Calu3 (cell line): Measurements from ENCODE around the gene GPSM1. TPM values are rescaled to one million over a fixed set of nuclear protein-coding genes. Genes with fewer than 3 reads are reported as not detected.

ENCODE experiments used
- BruUV-seq: library from RNA; stranded (reverse); fragments of 400-500 nt; replicated peaks from 2 replicates; lab custom pipeline; 2021; lab: Mats Ljungman, UMichigan
- CTCF ChIA-PET: fragments of 300-600 bp; sonication (Branson Sonifier 250); formaldehyde crosslinking; loops from one replicate; lab custom pipeline; 2022; ENCODE audit warnings: antibody characterized with exemption; lab: Charles Lee
- DNase-seq: peaks from one replicate; pipeline ENCODE4 v3.0.0; 2022
- H3K27ac Mint-ChIP-seq: one replicate; pipeline ENCODE4 v1.8.0; 2022; ENCODE audit warnings: mixed read lengths; ENCODE audit not compliant: unreplicated experiment
- H3K27me3 Mint-ChIP-seq: one replicate; pipeline ENCODE4 v1.8.0; 2022; ENCODE audit warnings: mixed read lengths; ENCODE audit not compliant: unreplicated experiment
- H3K36me3 Mint-ChIP-seq: one replicate; pipeline ENCODE4 v1.8.0; 2022; ENCODE audit warnings: mild to moderate bottlenecking, moderate library complexity, mixed read lengths; ENCODE audit not compliant: insufficient read depth, unreplicated experiment
- H3K4me1 Mint-ChIP-seq: one replicate; pipeline ENCODE4 v1.8.0; 2022; ENCODE audit warnings: mild to moderate bottlenecking, low read depth, mixed read lengths; ENCODE audit not compliant: unreplicated experiment
- H3K4me3 Mint-ChIP-seq: one replicate; pipeline ENCODE4 v1.8.0; 2022; ENCODE audit warnings: mild to moderate bottlenecking, low read depth, moderate library complexity, mixed read lengths; ENCODE audit not compliant: unreplicated experiment
- H3K9me3 Mint-ChIP-seq: one replicate; pipeline ENCODE4 v1.8.0; 2022; ENCODE audit warnings: low read depth, mixed read lengths; ENCODE audit not compliant: unreplicated experiment
- intact Hi-C: fragments of 100-400 bp; cut with micrococcal nuclease; formaldehyde crosslinking; loops from one replicate; pipeline ENCODE4 v1.10.0; 2022; ENCODE audit not compliant: unreplicated experiment
- total RNA-seq: library from RNA; stranded (reverse); gene quantifications from 2 replicates; pipeline ENCODE4 v1.2.3, GENCODE V29; 2022
- TF ChIP-seq, protein P1 (sequence below): fragments of 200-600 bp; IDR thresholded peaks from one replicate; pipeline ENCODE4 v1.8.0; 2022; ENCODE audit warnings: antibody characterized with exemption; ENCODE audit not compliant: unreplicated experiment

The GPSM1 gene
- total RNA-seq, 1 experiment from 2014 or later, result 3.9 TPM

DNA sequence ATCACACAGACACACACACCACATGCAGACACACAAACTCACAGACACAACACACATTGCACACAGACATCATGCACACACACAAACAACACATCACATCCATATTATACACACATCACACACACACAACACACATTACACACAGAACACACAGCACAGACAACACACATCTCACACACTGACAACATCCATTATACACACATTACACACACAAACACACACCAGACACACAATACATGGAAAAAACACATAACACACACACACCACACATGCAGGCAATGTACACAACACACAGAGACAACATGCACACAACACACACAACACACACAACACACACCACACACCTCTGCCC is 18.7 kb upstream of the GPSM1 start:
- intact Hi-C loops, result no loop called here
- CTCF ChIA-PET, result no interaction called here
- Mint-ChIP-seq H3K4me3 (no peak overlapping the region), H3K4me1 (no peaks in the 10 kb centered on the region), H3K27ac (no peak overlapping the region), H3K27me3 (no peaks in the 10 kb centered on the region), H3K36me3 (no peaks in the 10 kb centered on the region), H3K9me3 (no peaks in the 10 kb centered on the region)
- TF ChIP-seq, protein P1, sequence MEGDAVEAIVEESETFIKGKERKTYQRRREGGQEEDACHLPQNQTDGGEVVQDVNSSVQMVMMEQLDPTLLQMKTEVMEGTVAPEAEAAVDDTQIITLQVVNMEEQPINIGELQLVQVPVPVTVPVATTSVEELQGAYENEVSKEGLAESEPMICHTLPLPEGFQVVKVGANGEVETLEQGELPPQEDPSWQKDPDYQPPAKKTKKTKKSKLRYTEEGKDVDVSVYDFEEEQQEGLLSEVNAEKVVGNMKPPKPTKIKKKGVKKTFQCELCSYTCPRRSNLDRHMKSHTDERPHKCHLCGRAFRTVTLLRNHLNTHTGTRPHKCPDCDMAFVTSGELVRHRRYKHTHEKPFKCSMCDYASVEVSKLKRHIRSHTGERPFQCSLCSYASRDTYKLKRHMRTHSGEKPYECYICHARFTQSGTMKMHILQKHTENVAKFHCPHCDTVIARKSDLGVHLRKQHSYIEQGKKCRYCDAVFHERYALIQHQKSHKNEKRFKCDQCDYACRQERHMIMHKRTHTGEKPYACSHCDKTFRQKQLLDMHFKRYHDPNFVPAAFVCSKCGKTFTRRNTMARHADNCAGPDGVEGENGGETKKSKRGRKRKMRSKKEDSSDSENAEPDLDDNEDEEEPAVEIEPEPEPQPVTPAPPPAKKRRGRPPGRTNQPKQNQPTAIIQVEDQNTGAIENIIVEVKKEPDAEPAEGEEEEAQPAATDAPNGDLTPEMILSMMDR, result no peak
- no peak for DNase-seq
- no TSS peak for BruUV-seq

DNA sequence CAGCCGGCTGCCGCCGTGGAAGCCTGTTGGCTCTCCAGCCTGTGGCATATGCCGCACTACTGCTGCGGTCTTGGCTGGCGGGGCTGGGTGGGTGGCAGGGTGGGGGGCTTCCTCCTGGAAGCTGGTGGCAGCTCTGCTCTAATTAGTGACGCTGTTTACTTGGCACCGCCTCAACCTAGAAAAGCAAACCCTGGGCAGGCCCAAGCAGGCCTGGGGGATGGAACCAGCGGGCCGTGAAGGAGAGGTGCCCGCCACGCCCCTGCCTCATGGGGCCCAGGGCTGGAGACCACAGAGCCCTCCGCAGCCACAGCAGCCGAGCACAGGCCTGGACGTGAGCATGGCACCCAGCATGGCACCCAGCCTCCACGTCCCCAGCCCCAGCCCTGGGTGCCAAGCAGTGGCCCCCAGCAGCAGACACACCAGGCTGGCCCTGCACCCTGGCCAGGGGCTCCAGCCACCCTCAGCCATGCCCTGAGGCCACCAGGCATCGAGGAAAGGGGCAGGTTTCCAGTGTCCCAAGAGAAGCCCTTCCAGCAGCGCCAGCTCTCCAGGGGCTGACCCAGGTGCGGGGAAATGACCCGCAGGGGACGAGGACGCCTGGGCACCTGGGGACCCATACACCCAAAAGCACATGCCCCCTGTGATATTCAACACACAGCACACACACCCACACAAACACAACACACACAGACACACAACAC is 18.1 kb upstream of the GPSM1 start:
- CTCF ChIA-PET, result no interaction called here
- Mint-ChIP-seq H3K4me1 (no peaks in the 10 kb centered on the region), H3K27me3 (no peaks in the 10 kb centered on the region), H3K4me3 (no peak overlapping the region), H3K27ac (no peak overlapping the region), H3K9me3 (no peaks in the 10 kb centered on the region), H3K36me3 (no peaks in the 10 kb centered on the region)
- DNase-seq, result no peak
- BruUV-seq, result no TSS peak
- intact Hi-C loops, result no loop called here
- TF ChIP-seq, protein P1, result no peak

DNA sequence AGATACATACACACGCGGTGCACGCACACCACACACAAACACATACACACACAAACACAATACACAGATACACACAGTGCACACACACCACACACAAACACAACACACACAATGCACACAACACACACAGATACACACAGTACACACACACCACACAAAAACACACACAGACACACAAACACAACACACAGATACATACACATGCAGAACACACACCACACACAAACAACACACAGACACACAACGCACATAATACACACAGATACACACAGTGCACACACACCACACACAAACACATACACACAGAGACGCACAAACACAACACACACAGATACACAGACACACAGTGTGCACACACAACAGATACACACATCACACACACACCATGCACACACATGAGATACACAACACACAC is 17.5 kb upstream of the GPSM1 start:
- H3K27ac Mint-ChIP-seq, result no peak overlapping the region
- CTCF ChIA-PET, result no interaction called here
- no peak overlapping the region for H3K4me3 Mint-ChIP-seq
- no peaks in the 10 kb centered on the region for H3K4me1 Mint-ChIP-seq
- no peaks in the 10 kb centered on the region for H3K27me3 Mint-ChIP-seq
- intact Hi-C loops, result no loop called here
- H3K36me3 Mint-ChIP-seq, result no peaks in the 10 kb centered on the region
- no TSS peak for BruUV-seq
- TF ChIP-seq, protein P1, result no peak
- peaks cover 5% of the 10 kb centered on the region for H3K9me3 Mint-ChIP-seq
- DNase-seq, result no peak

DNA sequence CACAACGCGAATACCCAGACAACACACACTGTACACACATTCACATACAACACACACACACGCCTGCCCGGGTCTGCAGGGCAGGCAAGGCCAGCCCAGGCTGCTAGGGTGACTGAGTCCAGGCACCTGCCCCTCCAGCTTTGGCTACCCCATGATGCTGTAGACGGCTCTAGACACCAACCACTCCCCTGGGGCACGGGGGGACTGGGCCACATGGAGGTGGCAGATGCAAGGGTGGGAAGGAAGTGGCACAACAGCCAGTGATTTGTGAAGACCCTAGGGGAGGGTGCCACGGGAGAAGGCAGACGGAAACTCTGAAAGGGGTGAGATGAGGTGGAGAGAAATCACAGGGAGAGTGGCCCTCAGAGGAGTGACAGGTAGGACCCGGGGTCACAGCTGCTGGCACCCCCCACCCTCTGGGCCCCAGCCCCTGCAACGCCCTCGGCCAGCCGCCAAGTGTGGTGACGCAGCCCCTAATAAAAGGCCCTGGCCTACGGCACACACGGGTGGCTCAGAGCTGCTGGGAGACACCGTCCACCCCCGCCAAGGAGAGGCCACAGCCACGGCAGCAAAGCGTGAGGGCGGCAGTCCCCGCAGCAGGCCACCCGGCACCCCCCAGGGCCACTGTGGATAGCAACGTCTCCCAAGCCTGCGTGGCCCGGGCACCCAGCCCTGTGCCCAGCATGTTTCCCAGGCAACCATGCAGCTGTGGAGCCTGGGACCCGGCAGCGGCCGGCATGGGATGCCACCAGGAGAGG is 16.9 kb upstream of the GPSM1 start:
- Mint-ChIP-seq H3K27ac (no peak overlapping the region), H3K4me1 (no peaks in the 10 kb centered on the region), H3K4me3 (no peak overlapping the region), H3K9me3 (peaks cover 7% of the 10 kb centered on the region), H3K27me3 (no peaks in the 10 kb centered on the region), H3K36me3 (no peaks in the 10 kb centered on the region)
- TF ChIP-seq, protein P1, result no peak
- intact Hi-C loops, result no loop called here
- CTCF ChIA-PET, result no interaction called here
- DNase-seq, result no peak
- BruUV-seq, result no TSS peak
